Ascending aorta (tissue), 2 donors: ENCODE results near the gene BNC2. TPM values are rescaled to one million over a fixed set of nuclear protein-coding genes. Genes with fewer than 3 reads are reported as not detected.

Experiments
- DNase-seq, 2 donors: peaks; one replicate each; pipeline ENCODE4 v3.0.0-alpha.2; 2019; ENCODE audit warnings: low spot score in 2 of 2
- H3K27ac ChIP-seq, 2 donors: fragments of 200-600 bp; sonication (generic); one replicate each; pipeline ENCODE4 v1.5.1; 2016 to 2017; ENCODE audit warnings: mild to moderate bottlenecking in 1 of 2
- H3K27me3 ChIP-seq: fragments of 200-600 bp; sonication (generic); one replicate; pipeline ENCODE4 v1.5.1; 2017
- H3K36me3 ChIP-seq, 2 donors: fragments of 200-600 bp; sonication (generic); one replicate each; pipeline ENCODE4 v1.5.1; 2016
- H3K4me1 ChIP-seq, 2 donors: fragments of 200-600 bp; sonication (generic); one replicate each; pipeline ENCODE4 v1.5.1; 2016 to 2017; ENCODE audit warnings: mild to moderate bottlenecking in 1 of 2
- H3K4me3 ChIP-seq, 2 donors: fragments of 200-600 bp; sonication (generic); one replicate each; pipeline ENCODE4 v1.5.1; 2016 to 2017; ENCODE audit warnings: mild to moderate bottlenecking in 1 of 2
- H3K9me3 ChIP-seq, 2 donors: fragments of 200-600 bp; sonication (generic); one replicate each; pipeline ENCODE4 v1.5.1; 2016
- CTCF ChIP-seq, 3 experiments: fragments of 200-600 bp in 2 of 3; fragments of 450-650 bp in 1 of 3; sonication (generic) in 2 of 3; IDR thresholded peaks; one replicate each; pipeline ENCODE4 v1.5.1; 2016 to 2019; ENCODE audit warnings: antibody characterized with exemption in 3 of 3, mild to moderate bottlenecking in 1 of 3, moderate library complexity in 1 of 3
- intact Hi-C: fragments of 100-400 bp; cut with DNase I; formaldehyde crosslinking; loops from one replicate; pipeline ENCODE4 v1.15.1; 2023
- total RNA-seq: library from RNA; depleted of rRNA; stranded (reverse); fragments of >200 nt; gene quantifications from one replicate; pipeline ENCODE4 v1.1.0, GENCODE V29; 2016

The BNC2 gene
- total RNA-seq, 1 donor from 2014 or later = 25.5 TPM

- Histone ChIP-seq H3K27ac (no peak overlapping the region), H3K9me3 (no peaks in the 10 kb centered on the region), H3K36me3 (no peaks in the 10 kb centered on the region), H3K4me3 (no peak overlapping the region), H3K4me1 (no peaks in the 10 kb centered on the region), H3K27me3 (no peaks in the 10 kb centered on the region)
- TF ChIP-seq CTCF (IDR thresholded peaks at IDR 0.05) = no peak
- DNase-seq = no peak
- intact Hi-C loops = no loop called here
These were observed 189.9 kb downstream of the BNC2 start for GRCh38 chr9:16680541-16680940.

- DNase-seq = no peak
- TF ChIP-seq CTCF (IDR thresholded peaks at IDR 0.05) = no peak
- no peaks in the 10 kb centered on the region for H3K36me3 ChIP-seq
- H3K9me3 ChIP-seq = no peaks in the 10 kb centered on the region
- no peaks in the 10 kb centered on the region for H3K27me3 ChIP-seq
- no peak overlapping the region for H3K4me3 ChIP-seq
- H3K4me1 ChIP-seq = no peaks in the 10 kb centered on the region
- H3K27ac ChIP-seq = no peak overlapping the region
- intact Hi-C loops = no loop called here
These were observed 191.1 kb downstream of the BNC2 start for GRCh38 chr9:16679327-16679821.

GRCh38 chr9:16676519-16676918 is 194.0 kb downstream of the BNC2 start:
- intact Hi-C loops = no loop called here
- Histone ChIP-seq H3K36me3 (no peaks in the 10 kb centered on the region), H3K27me3 (no peaks in the 10 kb centered on the region), H3K9me3 (no peaks in the 10 kb centered on the region), H3K4me3 (no peak overlapping the region), H3K4me1 (no peaks in the 10 kb centered on the region), H3K27ac (no peak overlapping the region)
- no peak for DNase-seq
- TF ChIP-seq CTCF (IDR thresholded peaks at IDR 0.05) = no peak

- intact Hi-C loops = no loop called here
- no peak for DNase-seq
- Histone ChIP-seq H3K27ac (no peak overlapping the region), H3K4me3 (no peak overlapping the region), H3K36me3 (no peaks in the 10 kb centered on the region), H3K9me3 (no peaks in the 10 kb centered on the region), H3K27me3 (no peaks in the 10 kb centered on the region), H3K4me1 (no peaks in the 10 kb centered on the region)
- no peak for TF ChIP-seq CTCF (IDR thresholded peaks at IDR 0.05)
These were observed 195.3 kb downstream of the BNC2 start for GRCh38 chr9:16675131-16675530.

GRCh38 chr9:16673171-16673570 is 197.3 kb downstream of the BNC2 start:
- H3K4me3 ChIP-seq = no peak overlapping the region
- no peak for TF ChIP-seq CTCF (IDR thresholded peaks at IDR 0.05)
- no peaks in the 10 kb centered on the region for H3K27me3 ChIP-seq
- H3K9me3 ChIP-seq = no peaks in the 10 kb centered on the region
- H3K4me1 ChIP-seq = no peaks in the 10 kb centered on the region
- DNase-seq = no peak
- no peaks in the 10 kb centered on the region for H3K36me3 ChIP-seq
- intact Hi-C loops = no loop called here
- no peak overlapping the region for H3K27ac ChIP-seq

- Histone ChIP-seq H3K4me1 (no peaks in the 10 kb centered on the region), H3K27me3 (no peaks in the 10 kb centered on the region), H3K36me3 (no peaks in the 10 kb centered on the region), H3K4me3 (no peak overlapping the region), H3K9me3 (no peaks in the 10 kb centered on the region), H3K27ac (no peak overlapping the region)
- intact Hi-C loops = no loop called here
- DNase-seq = no peak
- TF ChIP-seq CTCF (IDR thresholded peaks at IDR 0.05) = no peak
These were observed 198.0 kb downstream of the BNC2 start for GRCh38 chr9:16672501-16672900.
